Fibroblast of the conjunctiva (primary cell): ENCODE measurements around the gene SKOR2.

Source experiments
- DNase-seq: peaks from one replicate; pipeline ENCODE4 v3.0.0-alpha.2; 2010; ENCODE audit warnings: low read depth

SKOR2 gene, protein sequence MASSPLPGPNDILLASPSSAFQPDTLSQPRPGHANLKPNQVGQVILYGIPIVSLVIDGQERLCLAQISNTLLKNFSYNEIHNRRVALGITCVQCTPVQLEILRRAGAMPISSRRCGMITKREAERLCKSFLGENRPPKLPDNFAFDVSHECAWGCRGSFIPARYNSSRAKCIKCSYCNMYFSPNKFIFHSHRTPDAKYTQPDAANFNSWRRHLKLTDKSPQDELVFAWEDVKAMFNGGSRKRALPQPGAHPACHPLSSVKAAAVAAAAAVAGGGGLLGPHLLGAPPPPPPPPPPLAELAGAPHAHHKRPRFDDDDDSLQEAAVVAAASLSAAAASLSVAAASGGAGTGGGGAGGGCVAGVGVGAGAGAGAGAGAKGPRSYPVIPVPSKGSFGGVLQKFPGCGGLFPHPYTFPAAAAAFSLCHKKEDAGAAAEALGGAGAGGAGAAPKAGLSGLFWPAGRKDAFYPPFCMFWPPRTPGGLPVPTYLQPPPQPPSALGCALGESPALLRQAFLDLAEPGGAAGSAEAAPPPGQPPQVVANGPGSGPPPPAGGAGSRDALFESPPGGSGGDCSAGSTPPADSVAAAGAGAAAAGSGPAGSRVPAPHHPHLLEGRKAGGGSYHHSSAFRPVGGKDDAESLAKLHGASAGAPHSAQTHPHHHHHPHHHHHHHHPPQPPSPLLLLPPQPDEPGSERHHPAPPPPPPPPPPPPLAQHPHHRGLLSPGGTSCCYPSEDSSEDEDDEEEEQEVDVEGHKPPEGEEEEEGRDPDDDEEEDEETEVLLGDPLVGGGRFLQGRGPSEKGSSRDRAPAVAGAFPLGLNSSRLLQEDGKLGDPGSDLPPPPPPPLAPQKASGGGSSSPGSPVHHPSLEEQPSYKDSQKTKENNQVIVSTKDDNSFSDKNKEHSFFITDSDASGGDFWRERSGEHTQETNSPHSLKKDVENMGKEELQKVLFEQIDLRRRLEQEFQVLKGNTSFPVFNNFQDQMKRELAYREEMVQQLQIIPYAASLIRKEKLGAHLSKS

GRCh38 chr18:47251289-47252120, at the start of gene SKOR2:
Gene SKOR2, minus strand, starts transcription at chr18:47251660. Its CDS starts 2,477 bp downstream, at chr18:47249183.
- no peak for DNase-seq

- DNase-seq: no peak
These were observed 45.0 kb upstream of the SKOR2 start for GRCh38 chr18:47296462-47296861.

- no peak for DNase-seq
These were observed 43.3 kb upstream of the SKOR2 start for GRCh38 chr18:47294801-47295200.

DNA sequence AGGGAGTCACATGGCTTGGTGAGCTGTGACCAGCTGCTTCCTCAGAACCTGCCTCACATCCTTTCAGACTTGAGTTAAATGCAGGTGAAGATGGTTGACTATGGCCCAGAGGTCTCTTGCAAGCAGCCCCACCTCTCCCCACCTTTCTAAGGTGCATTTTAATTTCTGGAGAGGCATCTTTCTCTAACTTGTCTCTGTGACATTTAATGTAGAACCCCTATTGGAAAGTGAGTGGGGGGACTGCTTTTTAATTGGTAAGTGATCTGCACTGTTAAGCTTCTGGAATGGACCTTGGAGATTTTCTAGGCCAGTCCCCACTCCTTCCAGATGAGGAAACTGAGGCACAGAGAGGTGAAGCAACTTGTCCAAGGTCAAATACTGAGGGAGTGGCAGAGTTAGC, 37.3 kb upstream of the SKOR2 start:
- no peak for DNase-seq

- no peak for DNase-seq
These were observed 36.6 kb upstream of the SKOR2 start for GRCh38 chr18:47287911-47288585.

DNA sequence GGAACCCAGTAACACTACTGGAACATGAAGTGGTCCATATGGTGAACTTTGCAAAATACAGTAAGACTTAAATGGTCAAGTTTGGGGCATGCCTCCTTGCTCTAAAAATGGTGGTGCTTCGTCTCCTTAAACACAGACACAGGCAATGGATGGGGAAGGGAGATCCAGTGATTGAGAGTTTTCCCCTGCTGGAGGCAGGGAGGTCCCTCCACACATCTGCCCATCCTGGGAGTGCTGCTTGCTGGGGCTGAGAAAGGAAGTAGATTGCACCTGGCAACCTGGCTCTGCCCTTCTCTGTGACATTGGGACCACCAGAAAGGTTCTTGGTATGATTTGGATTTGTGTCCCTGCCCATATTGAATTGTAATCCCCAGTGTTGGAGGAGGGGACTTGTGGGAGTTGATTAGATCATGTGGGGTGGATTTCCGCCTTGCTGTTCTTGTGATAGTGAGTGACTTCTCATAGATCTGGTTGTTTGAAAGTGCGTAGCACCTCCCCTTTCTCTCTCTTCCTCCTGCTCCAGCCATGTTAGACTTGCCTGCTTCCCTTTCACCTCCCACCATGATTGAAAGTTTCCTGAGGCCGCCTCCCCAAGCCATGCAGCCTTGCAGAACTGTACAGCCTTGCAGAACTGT, 35.4 kb upstream of the SKOR2 start:
- DNase-seq: no peak

DNA sequence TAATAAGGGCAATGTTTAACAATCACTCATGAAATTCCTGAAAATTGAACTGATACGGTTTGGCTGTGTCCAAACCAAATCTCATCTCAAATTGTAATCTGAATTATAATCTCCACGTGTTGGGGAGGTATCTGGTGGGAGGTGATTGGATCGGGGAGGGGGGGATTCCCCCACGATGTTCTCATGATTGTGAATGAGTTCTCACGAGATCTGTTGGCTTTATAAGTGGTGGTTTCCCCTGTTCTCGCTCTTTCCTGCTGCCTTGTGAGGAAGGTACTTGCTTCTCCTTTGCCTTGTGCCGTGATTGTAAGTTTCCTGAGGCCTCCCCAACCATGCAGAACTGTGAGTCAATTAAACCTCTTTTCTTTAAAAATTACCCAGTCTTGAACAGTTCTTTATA, 34.0 kb upstream of the SKOR2 start:
- DNase-seq: no peak

DNA sequence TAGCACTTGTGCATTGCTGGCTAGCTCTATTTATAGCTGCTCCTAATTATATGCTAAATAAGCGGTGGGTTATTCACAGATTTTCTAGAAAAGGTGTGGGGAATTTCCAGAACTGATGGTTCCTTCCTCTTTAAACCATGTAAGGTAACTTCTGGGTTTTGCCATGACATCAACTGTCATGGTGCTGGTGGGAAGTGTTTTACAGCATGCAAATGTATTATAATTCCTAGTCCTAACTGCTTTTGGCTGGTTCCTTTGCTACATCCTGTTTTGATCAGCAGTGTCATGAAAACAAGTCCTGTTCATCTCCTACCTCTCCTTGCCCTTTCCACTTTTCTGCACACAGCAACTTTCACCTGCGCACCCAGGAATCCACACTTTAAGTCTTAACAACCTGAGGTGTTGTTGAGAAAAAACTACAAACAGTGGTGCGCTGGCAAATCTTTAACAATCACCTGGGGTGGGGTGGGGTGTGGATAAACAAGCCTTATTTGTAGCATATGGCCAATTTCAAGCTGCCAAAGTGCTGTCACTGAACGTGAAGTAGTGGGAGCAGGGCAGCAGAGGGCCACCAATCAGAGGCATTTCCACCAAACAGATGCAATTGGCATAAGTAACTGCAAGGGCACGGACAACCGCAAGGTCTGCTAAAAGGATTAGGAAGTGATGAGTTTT, 33.4 kb upstream of the SKOR2 start:
- DNase-seq: no peak

DNA sequence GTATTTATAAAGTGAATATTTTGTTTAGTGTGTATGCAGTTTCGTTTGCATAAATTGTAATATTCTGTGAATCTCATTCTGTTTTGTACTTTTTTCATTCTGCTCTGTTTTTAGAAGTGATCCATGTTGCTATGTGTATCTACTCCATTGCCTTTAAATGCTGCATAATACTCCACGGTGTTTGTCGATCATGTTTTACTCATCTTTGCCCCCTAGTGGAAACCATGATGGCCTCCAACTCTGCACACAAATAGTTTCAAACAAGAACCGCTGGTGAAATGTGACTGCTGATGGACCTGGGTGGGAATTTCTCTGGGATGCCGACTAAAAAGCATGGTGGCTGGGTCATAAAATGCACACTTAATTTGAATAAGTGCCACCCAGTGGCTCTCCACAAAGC, 32.0 kb upstream of the SKOR2 start:
- DNase-seq: no peak

GRCh38 chr18:47280121-47280520, 28.7 kb upstream of the SKOR2 start:
- no peak for DNase-seq

GRCh38 chr18:47274961-47275360, 23.5 kb upstream of the SKOR2 start:
- DNase-seq: no peak

DNA sequence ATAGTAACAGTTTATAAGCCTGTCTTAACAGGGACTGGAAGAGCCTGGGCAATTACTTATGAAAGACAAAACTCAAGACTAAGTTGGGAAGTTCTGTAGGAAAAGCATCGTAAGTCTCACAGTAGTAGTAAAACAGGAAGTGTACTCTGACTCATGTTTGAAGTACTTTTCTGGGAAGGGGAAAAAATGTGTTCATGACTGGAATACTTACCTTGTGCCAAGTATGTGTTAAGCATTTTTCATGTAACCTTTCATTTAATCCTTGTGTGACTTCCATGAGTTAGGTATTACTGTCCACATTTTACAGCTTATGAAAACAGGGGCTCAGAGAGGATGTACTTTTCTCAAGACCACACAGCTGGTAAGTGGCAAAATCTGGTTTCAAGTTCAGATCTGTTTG, 13.7 kb upstream of the SKOR2 start:
- no peak for DNase-seq

- no peak for DNase-seq
These were observed 12.8 kb upstream of the SKOR2 start for GRCh38 chr18:47264308-47264700.

DNA sequence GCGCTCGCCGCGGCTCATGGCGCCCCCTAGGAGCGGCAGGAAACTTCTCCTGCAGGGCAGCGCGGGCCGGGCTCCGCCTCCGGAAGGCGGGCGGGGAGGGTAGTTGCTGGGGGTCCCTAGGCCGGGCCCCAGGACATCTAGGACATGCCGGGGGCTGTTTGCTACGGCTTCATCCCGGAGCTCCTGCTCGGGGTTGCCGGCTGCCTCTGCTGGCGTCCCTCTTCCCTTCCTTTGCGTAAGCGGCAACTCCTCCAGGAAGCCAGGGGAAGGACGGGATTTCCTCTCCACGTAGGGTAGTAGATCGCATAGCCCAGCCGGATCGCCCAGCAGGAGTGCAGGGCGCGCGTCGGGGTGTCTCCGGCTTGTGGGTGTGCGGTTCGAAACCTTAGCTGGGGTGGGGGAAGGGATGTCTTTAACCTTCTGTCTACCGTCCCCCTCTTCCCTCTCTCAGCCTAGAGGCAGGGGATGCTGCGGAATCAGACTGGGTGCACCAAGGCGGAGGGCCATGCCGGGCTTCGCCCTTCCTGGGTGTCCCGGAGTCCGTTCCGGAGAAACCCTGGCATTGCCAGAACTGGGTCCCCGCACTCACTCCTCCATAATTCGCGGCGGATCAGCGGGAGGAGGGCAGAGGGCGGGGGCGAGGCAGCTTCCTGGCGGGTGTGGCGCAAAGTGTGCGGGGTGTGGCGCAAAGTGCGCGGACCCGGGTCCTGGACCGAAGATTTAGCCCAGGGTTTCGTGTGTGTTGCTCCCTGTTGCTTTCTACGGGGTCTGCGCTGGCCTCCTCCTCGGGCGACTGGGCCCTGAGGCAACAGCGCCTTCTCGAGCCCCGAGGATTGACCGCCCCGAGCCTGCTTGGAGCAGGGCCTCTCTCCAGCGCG, 12.2 kb upstream of the SKOR2 start:
- no peak for DNase-seq

- DNase-seq: no peak
These were observed 11.6 kb upstream of the SKOR2 start for GRCh38 chr18:47263150-47263429.

- no peak for DNase-seq
These were observed 11.1 kb upstream of the SKOR2 start for GRCh38 chr18:47262301-47263149.

DNA sequence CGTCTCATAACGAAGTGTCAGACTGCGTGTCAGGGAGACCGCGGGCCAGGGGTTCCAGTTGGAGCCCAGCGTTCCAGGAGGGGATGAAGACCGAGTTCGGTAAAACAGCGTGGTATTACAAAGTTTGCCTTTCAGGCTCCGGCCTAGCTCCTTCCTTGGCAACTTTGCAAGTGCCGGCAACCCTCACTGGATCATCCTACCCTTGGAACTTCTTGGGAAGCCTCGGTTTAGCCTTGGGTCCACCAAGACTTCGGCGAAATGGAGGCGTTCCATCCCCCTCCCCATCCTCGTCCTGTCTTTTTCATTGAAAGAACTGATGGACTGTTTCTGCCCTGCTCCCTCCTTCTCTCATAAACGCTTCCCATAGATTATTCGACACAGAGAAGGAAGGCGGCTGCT, 10.4 kb upstream of the SKOR2 start:
- DNase-seq: no peak

DNA sequence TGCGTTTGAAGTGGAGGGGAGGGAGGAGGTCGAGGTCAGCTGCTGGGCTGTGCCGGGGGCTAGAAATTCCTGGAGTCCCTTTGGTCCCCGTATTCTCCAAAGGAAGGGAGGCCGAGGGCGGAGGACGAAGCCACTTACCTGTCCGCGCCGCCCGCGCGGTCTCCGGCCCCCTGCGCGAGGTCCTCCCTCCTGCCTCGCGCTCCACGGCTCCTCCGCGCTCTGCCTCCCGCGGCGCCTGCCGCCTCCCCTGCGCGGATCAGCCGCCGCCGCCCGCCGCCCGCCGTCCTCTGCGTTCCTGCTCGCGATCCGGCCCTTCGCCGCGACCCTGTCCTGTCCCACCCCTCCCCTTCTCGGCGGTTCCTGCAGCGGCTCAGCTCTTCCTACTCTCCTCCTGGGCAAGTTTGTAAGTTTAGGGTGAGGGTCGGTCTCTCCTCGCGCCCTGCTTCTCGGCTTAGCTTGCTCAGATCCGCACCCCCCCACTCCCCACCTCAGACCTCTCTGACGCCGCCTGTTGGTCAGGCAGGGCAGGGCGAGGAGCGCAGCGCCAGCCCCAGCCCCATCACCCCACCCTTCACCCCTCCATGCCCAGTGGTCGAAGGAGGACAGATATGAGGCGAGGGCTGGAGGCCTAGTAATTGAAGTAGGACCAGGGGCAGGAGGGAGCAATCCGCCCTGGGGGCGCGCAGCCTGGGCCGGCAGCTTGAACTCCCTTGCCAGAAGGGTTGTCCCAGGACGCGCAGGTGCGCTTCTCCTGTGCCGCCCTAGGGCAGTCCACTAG, 9.7 kb upstream of the SKOR2 start:
- no peak for DNase-seq
